Measurements from ENCODE around the gene RBMS2. TPM values are rescaled to one million over a fixed set of nuclear protein-coding genes. Genes with fewer than 3 reads are reported as not detected.
A peak's percentile ranks its signal among the peaks of the same experiment; 100 is the strongest.

The RBMS2 gene
- polyA plus RNA-seq, 2 of the 4 experiments (the other 2 are of a cell fraction) = 13.3 to 46.4 TPM

- Histone ChIP-seq H3K4me2 (peak overlapping the region; percentile 97), H3K4me3 (peak overlapping the region; percentile 80), H3K27ac (peak overlapping the region; percentile 89 to 97), H3K9me3 (no peaks in the 10 kb centered on the region), H3K4me1 (peaks cover 35% of the 10 kb centered on the region)
- FAIRE-seq (no peak), ATAC-seq (peak; percentile 63 to 77), DNase-seq (ENCODE audit: low read depth in 1 of 2, low spot score in 1 of 2) (peak; percentile 99 to 100)
- CTCF ChIA-PET = interaction anchor here (0.5 to 4.3 kb wide), 66 partner anchors 9 to 926 kb away, joined by 3 to 74 read pairs (median 6); partner anchors contain the start of genes ATP5F1B, PTGES3, RBMS2 and ZC3H10
- POLR2A ChIA-PET = interaction anchor here (0.7 to 3.9 kb wide), 9 partner anchors 9 to 533 kb away, joined by 3 to 57 read pairs (median 4); partner anchors contain the start of genes ATP5F1B, NACA, PA2G4 and PTGES3
- WGBS (ENCODE audit: missing lambda C conversion rate) = 6% methylated on average over 11 of the region's 12 CpGs
- TF ChIP-seq PHF8 (IDR thresholded peaks at IDR 0.05; ENCODE audit: borderline replicate concordance, low read depth) = no peak
- TF ChIP-seq FOSB (CRISPR knock-in tag; IDR thresholded peaks at IDR 0.05) = no peak
- TF ChIP-seq HOXB13 (CRISPR knock-in tag; IDR thresholded peaks at IDR 0.05; ENCODE audit: low read depth) = no peak
- no peak for TF ChIP-seq RFX5 (IDR thresholded peaks at IDR 0.05)
- no peak for TF ChIP-seq RCOR1 (IDR thresholded peaks at IDR 0.05; ENCODE audit: low read depth, low read length)
- TF ChIP-seq CHD2 (IDR thresholded peaks at IDR 0.05; ENCODE audit: low read length, partially characterized antibody) = peak; percentile 68
- TF ChIP-seq CBX8 (IDR thresholded peaks at IDR 0.05) = no peak
- TF ChIP-seq RAD21 (conservative IDR thresholded peaks at IDR 0.05 in 1 of 2, IDR thresholded peaks at IDR 0.05 in 1 of 2) = peak; percentile 74 to 75
- TF ChIP-seq, protein P1, sequence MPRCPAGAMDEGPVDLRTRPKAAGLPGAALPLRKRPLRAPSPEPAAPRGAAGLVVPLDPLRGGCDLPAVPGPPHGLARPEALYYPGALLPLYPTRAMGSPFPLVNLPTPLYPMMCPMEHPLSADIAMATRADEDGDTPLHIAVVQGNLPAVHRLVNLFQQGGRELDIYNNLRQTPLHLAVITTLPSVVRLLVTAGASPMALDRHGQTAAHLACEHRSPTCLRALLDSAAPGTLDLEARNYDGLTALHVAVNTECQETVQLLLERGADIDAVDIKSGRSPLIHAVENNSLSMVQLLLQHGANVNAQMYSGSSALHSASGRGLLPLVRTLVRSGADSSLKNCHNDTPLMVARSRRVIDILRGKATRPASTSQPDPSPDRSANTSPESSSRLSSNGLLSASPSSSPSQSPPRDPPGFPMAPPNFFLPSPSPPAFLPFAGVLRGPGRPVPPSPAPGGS (IDR thresholded peaks at IDR 0.05) = no peak
- no peak for TF ChIP-seq FOXS1 (CRISPR knock-in tag; IDR thresholded peaks at IDR 0.05)
- no peak for TF ChIP-seq ESRRA (IDR thresholded peaks at IDR 0.05; ENCODE audit: borderline replicate concordance, low read length)
- no peak for TF ChIP-seq ZC3H11A (IDR thresholded peaks at IDR 0.05)
- no peak for TF ChIP-seq CHD4 (IDR thresholded peaks at IDR 0.05; ENCODE audit: borderline replicate concordance)
- no peak for TF ChIP-seq BHLHE40 (IDR thresholded peaks at IDR 0.05; ENCODE audit: low read depth, low read length)
- no peak for TF ChIP-seq HOXB5 (CRISPR knock-in tag; IDR thresholded peaks at IDR 0.05)
- no peak for TF ChIP-seq KDM1A (IDR thresholded peaks at IDR 0.05; ENCODE audit: low read depth)
- TF ChIP-seq USF2 (IDR thresholded peaks at IDR 0.05) = no peak
- TF ChIP-seq GATA3 (IDR thresholded peaks at IDR 0.05; ENCODE audit: borderline replicate concordance) = 0 out of 2 replicates have a peak, but pooled peaks have one; percentile 28
- TF ChIP-seq POLR2AphosphoS2 (conservative IDR thresholded peaks at IDR 0.05; ENCODE audit: low read length) = 0 out of 2 replicates have a peak, but pooled peaks have one; percentile 45
- no peak for TF ChIP-seq EHF (CRISPR knock-in tag; IDR thresholded peaks at IDR 0.05)
- peak; percentile 51; the same call in 2 of the 3 replicates for TF ChIP-seq SMC3 (IDR thresholded peaks at IDR 0.05)
- TF ChIP-seq TFCP2L1 (CRISPR knock-in tag; IDR thresholded peaks at IDR 0.05) = no peak
- no peak for TF ChIP-seq NFE2L2 (conservative IDR thresholded peaks at IDR 0.05; ENCODE audit: low read length)
- TF ChIP-seq, protein P2, sequence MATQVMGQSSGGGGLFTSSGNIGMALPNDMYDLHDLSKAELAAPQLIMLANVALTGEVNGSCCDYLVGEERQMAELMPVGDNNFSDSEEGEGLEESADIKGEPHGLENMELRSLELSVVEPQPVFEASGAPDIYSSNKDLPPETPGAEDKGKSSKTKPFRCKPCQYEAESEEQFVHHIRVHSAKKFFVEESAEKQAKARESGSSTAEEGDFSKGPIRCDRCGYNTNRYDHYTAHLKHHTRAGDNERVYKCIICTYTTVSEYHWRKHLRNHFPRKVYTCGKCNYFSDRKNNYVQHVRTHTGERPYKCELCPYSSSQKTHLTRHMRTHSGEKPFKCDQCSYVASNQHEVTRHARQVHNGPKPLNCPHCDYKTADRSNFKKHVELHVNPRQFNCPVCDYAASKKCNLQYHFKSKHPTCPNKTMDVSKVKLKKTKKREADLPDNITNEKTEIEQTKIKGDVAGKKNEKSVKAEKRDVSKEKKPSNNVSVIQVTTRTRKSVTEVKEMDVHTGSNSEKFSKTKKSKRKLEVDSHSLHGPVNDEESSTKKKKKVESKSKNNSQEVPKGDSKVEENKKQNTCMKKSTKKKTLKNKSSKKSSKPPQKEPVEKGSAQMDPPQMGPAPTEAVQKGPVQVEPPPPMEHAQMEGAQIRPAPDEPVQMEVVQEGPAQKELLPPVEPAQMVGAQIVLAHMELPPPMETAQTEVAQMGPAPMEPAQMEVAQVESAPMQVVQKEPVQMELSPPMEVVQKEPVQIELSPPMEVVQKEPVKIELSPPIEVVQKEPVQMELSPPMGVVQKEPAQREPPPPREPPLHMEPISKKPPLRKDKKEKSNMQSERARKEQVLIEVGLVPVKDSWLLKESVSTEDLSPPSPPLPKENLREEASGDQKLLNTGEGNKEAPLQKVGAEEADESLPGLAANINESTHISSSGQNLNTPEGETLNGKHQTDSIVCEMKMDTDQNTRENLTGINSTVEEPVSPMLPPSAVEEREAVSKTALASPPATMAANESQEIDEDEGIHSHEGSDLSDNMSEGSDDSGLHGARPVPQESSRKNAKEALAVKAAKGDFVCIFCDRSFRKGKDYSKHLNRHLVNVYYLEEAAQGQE (IDR thresholded peaks at IDR 0.05) = peak; percentile 50; the same call in 1 of the 2 replicates
- peak; percentile 88 for TF ChIP-seq MAZ (IDR thresholded peaks at IDR 0.05; ENCODE audit: borderline replicate concordance, low read depth, low read length)
- TF ChIP-seq RNF2 (IDR thresholded peaks at IDR 0.05; ENCODE audit: borderline replicate concordance, low read depth) = no peak
- no peak for TF ChIP-seq EP300 (IDR thresholded peaks at IDR 0.05)
- TF ChIP-seq JUNB (IDR thresholded peaks at IDR 0.05) = no peak
- no peak for TF ChIP-seq POLR2A (IDR thresholded peaks at IDR 0.05; ENCODE audit: low read length)
- TF ChIP-seq E2F6 (IDR thresholded peaks at IDR 0.05; ENCODE audit: borderline replicate concordance, low read depth) = no peak
- peak; percentile 77 for TF ChIP-seq CTCF (IDR thresholded peaks at IDR 0.05)
These were observed 115.3 kb downstream of the RBMS2 start for GRCh38 chr12:56636675-56637540.

Measured in A549 (cell line).